Ramos (cell line): ENCODE data around the gene NRXN3.

Source experiments
- in situ Hi-C: fragments of 300-500 bp; cut with MboI; formaldehyde crosslinking; loops from one replicate; pipeline ENCODE4 v1.14.3; 2022; ENCODE audit warnings: low sequenced_read_pairs; ENCODE audit not compliant: unreplicated experiment

Gene NRXN3

DNA sequence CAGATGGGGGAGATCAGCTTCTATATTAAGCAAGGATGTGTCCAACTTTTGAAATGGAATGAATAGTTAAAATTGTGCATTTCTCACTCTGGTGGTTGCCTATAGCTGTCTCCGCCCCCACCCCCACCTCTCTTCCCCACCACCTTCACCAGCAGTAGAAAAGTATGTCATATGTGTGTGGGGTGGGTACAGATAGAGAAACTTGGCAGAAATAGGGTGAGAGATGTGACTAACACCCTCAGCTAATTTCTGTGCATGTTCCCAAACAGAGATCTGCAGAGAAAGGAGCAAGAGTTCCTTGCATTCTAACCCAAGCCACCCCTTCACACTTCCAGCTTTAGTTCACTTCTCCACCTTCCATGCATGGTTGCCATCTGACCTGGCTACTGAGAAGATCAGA lies 980.1 kb downstream of the NRXN3 start:
- in situ Hi-C loops: no loop called here

DNA sequence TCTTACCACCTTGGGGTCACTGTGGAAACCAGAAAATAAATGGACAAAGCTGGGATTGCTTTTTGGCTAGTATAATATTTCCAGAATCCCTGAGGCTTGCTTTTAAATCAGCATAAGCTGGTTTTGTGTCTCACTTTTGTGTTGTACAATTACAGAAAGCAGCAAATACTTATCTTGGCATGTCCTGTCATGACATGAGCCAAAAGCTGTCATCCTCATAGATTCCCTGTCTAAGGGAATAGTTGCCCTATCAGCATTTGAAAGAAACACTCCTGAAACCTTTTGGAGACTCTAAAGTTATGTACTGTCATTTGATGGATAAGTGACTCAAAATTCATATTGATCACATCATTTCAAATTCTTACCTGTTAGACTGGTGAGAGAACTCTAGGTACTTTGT lies 987.2 kb downstream of the NRXN3 start:
- in situ Hi-C loops: no loop called here

DNA sequence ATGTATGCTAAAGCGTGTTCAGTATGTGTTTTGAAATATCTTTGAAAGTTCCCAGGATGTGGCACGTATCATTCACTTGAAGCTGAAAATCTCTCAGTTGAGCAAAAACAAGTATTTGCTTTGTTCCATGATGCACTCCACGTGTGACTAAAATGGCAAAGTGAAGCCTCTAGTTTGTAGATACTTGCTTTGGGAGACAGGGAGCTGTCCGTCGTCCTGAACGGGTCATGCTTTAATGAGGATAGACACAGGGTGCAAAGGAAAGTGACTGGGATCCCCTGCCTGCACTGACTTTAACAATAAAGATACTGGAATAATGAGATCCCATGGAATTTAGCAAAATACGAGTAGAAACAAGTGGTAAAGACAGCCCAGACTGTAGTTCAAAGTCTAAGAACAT lies 991.4 kb downstream of the NRXN3 start:
- in situ Hi-C loops: no loop called here

DNA sequence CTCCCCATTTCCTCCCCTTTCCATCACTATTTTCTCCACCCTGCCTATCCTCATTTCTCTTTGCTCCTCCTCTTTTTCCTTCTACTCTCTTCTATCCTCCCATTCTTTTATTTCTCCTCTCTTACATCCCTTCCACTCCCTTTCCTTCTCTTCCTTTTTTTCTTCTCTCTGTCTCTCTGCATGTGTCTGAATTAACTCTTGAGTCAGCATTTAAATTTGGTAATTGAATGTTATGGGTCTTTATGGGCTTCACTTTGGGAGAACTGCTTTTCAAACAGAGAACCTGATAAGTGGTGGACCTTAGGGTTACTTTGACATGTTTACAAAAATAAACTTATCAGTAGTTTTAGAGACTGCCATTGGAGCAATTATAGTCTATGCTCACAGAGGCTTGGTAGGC lies 992.7 kb downstream of the NRXN3 start:
- in situ Hi-C loops: no loop called here

DNA sequence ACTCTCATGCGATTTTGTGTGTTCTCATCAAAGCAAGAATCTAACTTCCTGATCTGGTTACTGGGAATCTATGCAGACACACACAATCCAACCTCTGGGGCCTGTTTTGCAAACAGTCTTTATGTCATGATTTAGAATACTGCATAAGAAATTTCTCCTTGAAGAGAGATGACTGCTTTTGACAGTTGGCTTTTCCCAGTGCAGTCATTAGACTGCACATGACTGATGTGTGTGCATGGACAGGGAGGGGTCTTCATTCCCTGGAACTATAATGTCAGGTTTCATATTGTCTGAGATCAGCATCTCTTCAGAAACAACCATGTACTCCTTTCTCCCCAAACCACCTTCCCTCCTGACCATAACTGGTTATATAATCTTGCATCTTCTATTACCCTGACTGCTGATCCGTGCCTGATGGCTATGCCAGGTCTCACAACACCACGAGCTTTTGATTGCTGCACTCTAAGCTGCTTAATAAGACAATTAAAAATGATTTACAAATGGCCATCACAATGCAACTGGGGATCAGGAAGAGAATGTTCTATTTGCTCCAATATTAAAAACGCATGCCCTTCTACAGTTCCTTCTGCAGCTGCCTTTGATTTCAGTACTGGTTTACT lies 995.4 kb downstream of the NRXN3 start:
- in situ Hi-C loops: no loop called here

DNA sequence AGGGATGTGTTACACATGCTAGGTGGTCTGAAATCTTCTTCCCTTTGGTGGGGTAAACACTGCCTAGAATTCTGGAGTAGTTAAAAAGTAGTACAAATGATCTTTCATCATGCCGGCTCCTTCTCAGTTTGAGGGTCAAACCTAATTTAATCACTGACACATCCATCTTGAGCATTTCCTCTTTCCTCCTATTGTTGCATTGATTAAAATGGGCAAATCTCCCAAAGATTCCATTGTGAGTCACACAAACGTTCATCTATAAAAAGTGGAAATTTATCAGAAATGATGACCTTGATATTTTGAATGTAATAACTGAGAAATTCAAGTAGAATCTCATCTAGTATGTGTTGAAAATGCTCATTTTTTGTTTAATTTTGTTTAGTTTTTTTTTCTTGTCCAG lies 996.0 kb downstream of the NRXN3 start:
- in situ Hi-C loops: no loop called here

DNA sequence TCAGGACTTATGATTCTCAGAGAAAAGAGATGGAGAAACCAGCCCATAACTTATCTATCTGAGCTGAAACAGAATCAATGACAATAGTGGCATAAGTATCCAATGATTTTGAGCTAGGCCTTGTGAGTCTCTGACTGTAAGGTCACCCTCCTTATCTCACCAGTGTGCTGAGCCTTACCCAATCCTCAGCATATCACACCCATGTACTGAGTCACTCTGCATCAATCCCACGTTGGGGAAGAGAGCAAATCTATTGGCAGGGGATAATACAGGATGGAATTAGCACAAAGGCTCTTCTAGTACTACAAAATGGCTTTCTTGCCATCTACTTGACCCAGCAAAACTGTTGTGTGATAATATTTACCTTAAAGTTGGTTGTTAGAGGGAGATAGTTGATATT lies 997.8 kb downstream of the NRXN3 start:
- in situ Hi-C loops: no loop called here

DNA sequence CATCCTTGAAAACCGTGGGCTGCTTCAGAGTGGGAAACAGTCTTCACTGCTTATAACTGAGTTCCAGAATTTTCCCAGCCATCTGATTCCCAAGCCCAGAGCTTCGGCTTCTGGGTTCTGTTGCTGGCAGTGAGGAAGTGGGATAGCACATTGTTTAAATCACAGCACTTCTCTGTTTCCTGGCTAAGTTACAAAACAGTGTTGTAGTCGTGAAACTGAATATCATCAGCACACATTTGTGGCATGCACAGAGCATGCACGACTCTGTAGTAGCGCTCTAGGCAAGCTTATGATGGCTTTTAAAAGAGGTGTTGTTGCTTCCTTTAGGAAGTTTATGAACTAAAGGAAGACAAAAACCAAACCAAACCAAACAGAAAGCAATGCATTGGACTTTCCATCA lies 1005.5 kb downstream of the NRXN3 start:
- in situ Hi-C loops: no loop called here

DNA sequence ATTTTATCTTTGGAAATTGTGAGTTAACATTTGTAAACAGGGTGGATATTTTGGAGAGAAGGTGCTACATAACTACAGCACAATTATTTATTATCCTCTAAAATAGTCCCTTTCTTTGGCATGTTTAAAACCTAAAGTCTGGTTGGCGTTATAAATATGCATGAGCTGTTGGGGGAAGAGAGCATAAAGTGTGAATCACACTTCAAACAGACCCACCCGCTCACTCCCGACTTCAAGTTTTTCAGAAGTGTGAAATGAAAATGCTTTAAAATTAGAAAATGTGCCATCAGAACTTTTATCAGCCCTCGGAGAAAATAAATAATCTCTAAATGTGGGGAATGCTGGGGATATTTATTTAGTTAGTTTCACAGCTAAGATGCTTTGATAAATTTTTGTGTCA lies 1006.9 kb downstream of the NRXN3 start:
- in situ Hi-C loops: no loop called here

DNA sequence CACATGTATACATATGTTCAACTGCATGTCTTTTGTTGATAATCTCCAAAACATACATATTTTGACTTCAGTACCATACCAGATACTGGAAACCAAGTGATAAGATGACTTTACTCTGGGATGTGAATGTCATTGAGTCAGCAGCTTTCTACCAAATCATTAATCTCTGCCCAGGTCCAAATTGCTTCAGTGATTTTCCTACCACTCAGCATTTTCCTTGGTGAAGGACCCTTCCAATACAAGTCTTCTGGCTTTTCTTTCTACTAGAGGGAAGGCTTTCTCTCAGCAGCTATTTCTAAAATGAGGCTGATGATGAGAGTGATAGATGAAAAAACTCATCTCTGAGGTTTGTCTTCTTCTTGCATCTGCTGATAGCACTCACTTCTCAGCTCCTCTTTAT lies 1008.5 kb downstream of the NRXN3 start:
- in situ Hi-C loops: no loop called here

DNA sequence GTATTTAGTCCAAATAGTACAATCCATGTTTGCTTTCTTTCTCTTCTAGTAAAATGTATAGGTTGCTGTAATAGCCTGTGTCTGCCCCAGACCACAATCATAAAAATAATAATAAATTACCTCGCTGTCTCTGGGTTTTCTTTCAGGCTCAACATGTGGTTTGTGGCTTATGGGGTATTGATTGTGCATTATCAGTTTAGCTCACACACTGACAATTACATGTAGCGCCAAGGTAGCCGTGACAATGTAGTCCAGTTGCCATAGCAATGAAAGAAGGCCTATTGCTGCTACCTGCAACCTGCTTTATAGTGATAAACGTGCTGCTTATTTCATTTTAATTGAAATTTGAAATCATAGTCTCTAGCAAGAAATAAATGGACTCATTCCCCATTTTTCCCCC lies 1009.8 kb downstream of the NRXN3 start:
- in situ Hi-C loops: no loop called here

DNA sequence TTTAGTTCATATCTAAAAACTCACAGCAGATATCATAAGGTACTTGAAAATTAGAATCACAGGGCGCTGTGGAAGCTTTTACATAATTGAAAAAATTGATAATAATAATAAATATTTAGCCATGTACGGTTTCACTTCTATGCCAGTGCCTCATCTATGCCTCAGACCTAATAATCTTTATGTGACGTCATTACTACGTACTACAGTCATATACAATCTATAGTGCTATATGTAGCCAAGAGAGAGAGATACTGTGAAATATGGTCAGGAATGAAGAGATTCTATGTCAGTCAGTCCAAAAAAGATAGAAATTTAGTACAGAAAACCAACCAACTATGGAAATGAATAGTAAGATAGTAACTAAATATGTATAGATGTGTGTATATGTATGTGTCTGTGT lies 1010.5 kb downstream of the NRXN3 start:
- in situ Hi-C loops: no loop called here

DNA sequence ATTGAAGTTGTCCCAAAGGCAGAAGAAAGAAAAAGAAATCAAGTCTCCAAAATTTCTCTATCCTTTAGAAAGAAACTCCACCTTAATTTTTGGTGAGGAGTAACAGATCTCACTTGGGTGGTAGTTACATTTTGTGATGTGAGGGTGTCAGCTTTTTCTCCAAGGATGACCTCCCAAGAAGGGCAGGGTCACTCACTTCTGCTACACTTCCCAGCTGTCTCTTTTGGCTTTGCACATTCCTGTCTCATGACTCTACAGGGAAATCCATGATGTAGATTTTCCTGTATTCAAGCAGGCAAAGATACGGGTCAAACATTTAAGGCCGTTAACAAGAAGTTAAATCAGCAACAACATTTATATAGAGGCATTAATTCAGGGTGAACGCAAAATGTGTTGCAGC lies 1016.4 kb downstream of the NRXN3 start:
- in situ Hi-C loops: no loop called here

DNA sequence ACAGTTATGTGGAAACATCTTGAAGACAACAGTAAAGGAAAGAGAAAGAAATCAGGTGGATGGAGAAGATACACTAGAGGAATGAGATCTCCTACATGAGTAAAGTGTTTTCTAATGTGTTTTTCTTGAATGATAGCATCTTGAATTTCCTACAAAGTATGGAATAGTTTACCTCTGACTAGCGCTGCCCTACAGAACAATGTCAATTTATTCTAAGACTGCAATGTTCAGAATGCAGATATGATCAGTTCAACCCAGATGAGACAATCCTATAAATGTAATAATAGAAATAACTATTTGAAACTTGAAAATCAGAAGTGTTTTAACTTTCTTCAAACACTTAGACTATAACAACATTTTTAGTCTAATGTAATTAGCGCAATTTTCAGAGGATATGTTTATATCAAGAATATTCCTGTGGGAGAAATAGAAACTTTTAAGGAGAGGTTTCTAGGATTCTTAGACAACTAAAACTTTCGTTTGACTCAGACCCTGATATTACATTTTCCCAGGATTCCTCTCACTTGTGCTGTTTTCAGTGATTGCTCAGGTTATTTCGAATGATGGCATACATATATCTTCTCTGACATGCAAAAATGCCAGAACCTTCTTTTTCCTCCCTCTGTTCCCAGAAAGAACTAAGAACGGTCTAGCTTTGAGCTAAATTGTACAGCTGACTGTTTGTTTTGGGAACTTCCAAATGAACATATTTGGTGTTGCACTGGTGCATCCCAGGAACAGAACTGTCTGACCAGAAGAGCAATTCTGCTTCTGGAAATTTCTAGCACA lies 1023.7 kb downstream of the NRXN3 start:
- in situ Hi-C loops: no loop called here

DNA sequence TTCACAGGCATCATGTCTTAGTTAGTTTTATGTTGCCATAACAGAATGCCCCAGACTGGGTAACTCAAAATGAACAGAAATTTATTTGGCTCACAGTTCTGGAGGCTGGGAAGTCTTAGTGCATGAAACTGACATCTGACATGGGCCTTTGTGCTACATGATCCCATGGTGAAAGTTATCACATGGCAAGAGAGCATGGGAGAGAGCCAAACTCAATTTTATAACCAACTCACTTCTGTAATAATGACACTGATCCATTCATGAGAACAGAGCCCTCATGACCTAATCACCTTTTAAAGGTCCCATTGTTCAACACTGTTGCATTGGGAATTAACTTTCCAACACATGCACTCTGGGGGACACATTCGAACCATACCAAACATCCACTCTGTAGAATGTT lies 1026.0 kb downstream of the NRXN3 start:
- in situ Hi-C loops: no loop called here

DNA sequence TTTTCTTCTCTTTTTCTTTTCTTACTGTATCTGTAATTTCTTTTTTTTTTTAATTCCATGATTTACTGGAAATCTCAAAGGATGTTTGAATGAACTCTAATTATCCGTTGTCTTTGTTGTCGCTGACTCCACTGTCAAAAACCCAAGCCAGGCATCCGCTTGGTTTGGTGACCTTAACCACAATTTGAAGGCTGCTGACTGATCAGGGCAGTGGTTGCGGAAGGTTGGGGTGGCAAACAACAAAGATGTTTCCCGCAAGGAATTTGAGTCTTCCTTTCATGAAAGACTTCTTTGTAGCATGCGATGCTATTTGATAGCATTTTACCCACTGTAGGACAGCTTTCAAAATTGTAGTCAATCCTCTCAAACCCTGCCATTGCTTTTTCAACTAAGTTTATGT lies 1027.3 kb downstream of the NRXN3 start:
- in situ Hi-C loops: no loop called here

DNA sequence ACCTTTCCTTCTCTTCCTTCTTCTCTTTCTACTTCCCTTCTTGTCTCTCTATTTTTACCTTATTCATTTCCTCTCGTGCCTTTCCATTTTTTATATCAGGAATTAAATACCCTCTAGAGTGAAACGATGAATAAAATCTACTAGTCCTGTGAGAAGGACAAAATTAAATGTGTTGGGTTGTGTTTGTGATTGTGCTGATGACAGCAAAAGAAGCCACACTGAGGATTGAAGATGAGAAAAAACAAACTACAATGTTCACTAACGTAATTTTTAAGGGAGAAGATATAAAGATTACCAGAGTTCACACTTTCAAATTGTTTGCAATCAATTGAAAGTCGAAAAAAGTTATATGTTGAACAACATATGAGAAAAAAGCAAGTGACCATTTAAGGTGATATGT lies 1029.0 kb downstream of the NRXN3 start:
- in situ Hi-C loops: no loop called here

DNA sequence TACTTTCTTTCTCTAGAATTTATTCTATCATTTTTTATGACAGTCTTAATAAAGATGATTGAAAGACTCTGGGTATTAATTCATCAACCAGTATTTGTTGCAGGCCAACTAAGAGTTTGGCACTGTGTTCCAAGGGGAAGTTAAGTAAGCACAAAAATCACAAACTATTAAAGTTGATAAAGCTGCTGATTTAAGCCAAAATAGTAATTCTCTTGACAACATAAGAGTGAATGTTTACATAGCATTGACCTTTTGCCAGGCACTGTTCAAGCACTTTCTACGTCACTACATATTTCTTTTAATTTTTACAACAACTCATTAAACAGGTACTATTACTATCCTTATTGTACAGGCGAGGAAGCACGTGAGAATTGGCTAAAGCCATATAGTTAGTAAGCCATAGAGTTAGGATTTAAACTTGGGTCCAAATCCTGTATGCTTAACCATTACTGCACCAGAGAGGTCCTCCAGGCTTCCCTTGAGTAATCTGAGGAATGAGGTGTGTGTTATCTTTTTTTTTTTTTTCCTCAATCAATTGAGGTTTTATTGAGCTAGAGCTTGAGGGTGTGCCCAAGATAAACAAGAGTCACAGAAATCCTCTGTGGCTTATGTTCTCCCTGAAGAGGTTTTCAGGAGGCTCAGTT lies 1031.5 kb downstream of the NRXN3 start:
- in situ Hi-C loops: no loop called here

DNA sequence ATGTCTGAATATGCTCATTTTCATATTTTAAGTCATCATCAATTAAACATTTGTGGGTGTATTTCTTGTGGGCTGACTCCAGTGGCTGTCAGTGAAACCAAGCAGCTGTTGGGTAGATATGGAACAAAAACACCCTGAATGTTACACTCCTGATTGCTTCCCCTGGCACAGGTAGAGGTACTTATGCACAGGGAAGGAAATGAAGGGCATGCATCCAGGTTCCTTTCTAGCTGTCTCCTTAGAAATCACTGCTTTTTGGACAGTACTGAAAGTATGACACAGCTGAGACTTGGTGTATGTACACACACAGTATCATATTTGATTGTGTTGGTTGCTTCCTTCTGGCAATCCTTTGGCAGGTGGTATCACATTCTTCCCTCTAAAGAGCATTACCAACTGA lies 1034.4 kb downstream of the NRXN3 start:
- in situ Hi-C loops: no loop called here

DNA sequence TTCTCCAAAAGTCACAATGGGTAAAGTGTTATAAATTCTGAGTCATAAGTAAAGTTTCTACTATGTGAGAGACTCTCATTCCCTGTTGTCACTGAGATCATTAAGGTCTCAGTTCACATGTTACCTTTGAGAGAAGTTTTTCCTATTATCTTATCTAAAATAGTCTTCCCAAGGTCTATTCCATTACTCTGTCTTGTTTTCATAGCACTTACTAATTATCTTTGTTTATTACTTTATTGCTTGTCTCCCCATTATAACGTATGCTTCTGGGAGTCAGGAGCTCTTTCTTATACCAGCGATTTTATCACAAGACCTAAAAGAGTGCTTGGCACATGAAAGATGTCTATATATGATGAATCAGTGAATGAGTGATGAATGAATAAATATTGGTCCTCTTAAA lies 1039.2 kb downstream of the NRXN3 start:
- in situ Hi-C loops: no loop called here

DNA sequence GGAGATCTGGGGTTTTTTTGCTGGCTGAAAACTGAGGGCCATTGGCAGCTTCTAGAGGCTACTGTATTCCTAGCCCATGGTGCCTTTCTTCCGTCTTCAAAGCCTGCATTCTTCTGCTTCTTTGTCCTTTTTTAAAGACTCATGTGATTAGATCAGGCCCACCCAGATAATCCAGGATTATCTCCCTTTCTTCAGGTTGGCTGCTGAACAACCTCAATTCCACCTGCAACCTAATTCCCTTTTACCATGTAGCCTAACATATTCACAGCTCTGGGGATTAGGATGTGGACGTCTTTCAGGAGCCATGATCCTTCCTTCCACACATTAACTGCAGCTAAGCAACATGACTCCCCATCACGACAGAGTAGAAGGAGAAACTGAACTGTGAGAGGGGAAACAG lies 1055.6 kb downstream of the NRXN3 start:
- in situ Hi-C loops: no loop called here
